IPS-15b (cell line): Measurements from ENCODE around the gene ABCC10.
"Not testable (repeated sequence)": the region's sequence is repeated elsewhere in the genome, so short reads cannot be mapped to it uniquely, and the experiment has no call there.

ENCODE experiments used
- H3K27me3 ChIP-seq: one replicate; pipeline ENCODE4 v1.6.1; 2013; ENCODE audit warnings: low read length; ENCODE audit not compliant: control insufficient read depth, insufficient read depth
- H3K36me3 ChIP-seq: one replicate; pipeline ENCODE4 v1.6.1; 2013; ENCODE audit warnings: low read length; ENCODE audit not compliant: control insufficient read depth, insufficient read depth
- H3K4me1 ChIP-seq: one replicate; pipeline ENCODE4 v1.6.1; 2013; ENCODE audit warnings: mild to moderate bottlenecking, low read length; ENCODE audit not compliant: control insufficient read depth, insufficient read depth
- H3K4me3 ChIP-seq: one replicate; pipeline ENCODE4 v1.5.1; 2013; ENCODE audit warnings: low read depth, low read length
- H3K9ac ChIP-seq: one replicate; pipeline ENCODE4 v1.6.1; 2013; ENCODE audit warnings: low read depth, mild to moderate bottlenecking, low read length
- H3K9me3 ChIP-seq: one replicate; pipeline ENCODE4 v1.6.1; 2013; ENCODE audit warnings: mild to moderate bottlenecking, low read length; ENCODE audit not compliant: control insufficient read depth, insufficient read depth

The ABCC10 gene

GRCh38 chr6:43451939-43452338, 24.6 kb downstream of the ABCC10 start:
- H3K36me3 ChIP-seq = peaks cover 31% of the 10 kb centered on the region
- H3K9me3 ChIP-seq = no peaks in the 10 kb centered on the region
- peaks cover 14% of the 10 kb centered on the region for H3K27me3 ChIP-seq
- no peak overlapping the region for H3K9ac ChIP-seq
- H3K4me3 ChIP-seq = no peak overlapping the region
- H3K4me1 ChIP-seq = peaks cover 2% of the 10 kb centered on the region

GRCh38 chr6:43452896-43453295, 25.6 kb downstream of the ABCC10 start:
- Histone ChIP-seq H3K36me3 (peaks cover 22% of the 10 kb centered on the region), H3K4me3 (no peak overlapping the region), H3K27me3 (peaks cover 14% of the 10 kb centered on the region), H3K9me3 (no peaks in the 10 kb centered on the region), H3K9ac (no peak overlapping the region), H3K4me1 (peaks cover 2% of the 10 kb centered on the region)

GRCh38 chr6:43453831-43454230, 26.5 kb downstream of the ABCC10 start:
- Histone ChIP-seq H3K9ac (no peak overlapping the region), H3K4me3 (no peak overlapping the region), H3K4me1 (peaks cover 2% of the 10 kb centered on the region), H3K36me3 (peaks cover 19% of the 10 kb centered on the region), H3K27me3 (peaks cover 14% of the 10 kb centered on the region), H3K9me3 (no peaks in the 10 kb centered on the region)

GRCh38 chr6:43454290-43454695, 27.0 kb downstream of the ABCC10 start:
- Histone ChIP-seq H3K27me3 (peaks cover 14% of the 10 kb centered on the region), H3K36me3 (peaks cover 17% of the 10 kb centered on the region), H3K9me3 (no peaks in the 10 kb centered on the region), H3K9ac (no peak overlapping the region), H3K4me3 (peak overlapping the region; percentile 74), H3K4me1 (peaks cover 2% of the 10 kb centered on the region)

- H3K4me3 ChIP-seq = peak overlapping the region; percentile 74
Observed at GRCh38 chr6:43454696-43455530, 27.6 kb downstream of the ABCC10 start.

GRCh38 chr6:43455531-43456428, 28.4 kb downstream of the ABCC10 start, which contains the start of gene DLK2:
Gene DLK2, minus strand, starts transcription at chr6:43455548. Its CDS starts 723 bp downstream, at chr6:43454825.
- peak within 1 kb of the TSS; percentile 74 for H3K4me3 ChIP-seq
- no peak within 1 kb of the TSS for H3K9ac ChIP-seq
- H3K36me3 ChIP-seq = peaks cover 3% of the 10 kb centered on the region
- H3K4me1 ChIP-seq = peaks cover 2% of the 10 kb centered on the region
- no peaks in the 10 kb centered on the region for H3K9me3 ChIP-seq
- H3K27me3 ChIP-seq = peaks cover 14% of the 10 kb centered on the region

More at GRCh38 chr6:43454696-43455530, 27.6 kb downstream of the ABCC10 start:
- Histone ChIP-seq H3K4me1 (peaks cover 2% of the 10 kb centered on the region), H3K36me3 (peaks cover 12% of the 10 kb centered on the region), H3K9me3 (no peaks in the 10 kb centered on the region), H3K9ac (no peak overlapping the region), H3K27me3 (peaks cover 14% of the 10 kb centered on the region)

GRCh38 chr6:43457643-43458042, 30.3 kb downstream of the ABCC10 start:
- H3K4me1 ChIP-seq = peaks cover 2% of the 10 kb centered on the region
- H3K36me3 ChIP-seq = no peaks in the 10 kb centered on the region
- no peaks in the 10 kb centered on the region for H3K9me3 ChIP-seq
- H3K9ac ChIP-seq = no peak overlapping the region
- H3K4me3 ChIP-seq = no peak overlapping the region
- peaks cover 14% of the 10 kb centered on the region for H3K27me3 ChIP-seq

GRCh38 chr6:43458154-43458553, 30.8 kb downstream of the ABCC10 start:
- H3K4me3 ChIP-seq = not testable (repeated sequence)

GRCh38 chr6:43459535-43459934, 32.2 kb downstream of the ABCC10 start:
- no peak overlapping the region for H3K9ac ChIP-seq
- H3K4me3 ChIP-seq = no peak overlapping the region
- H3K4me1 ChIP-seq = peaks cover 2% of the 10 kb centered on the region
- H3K27me3 ChIP-seq = peaks cover 14% of the 10 kb centered on the region
- no peaks in the 10 kb centered on the region for H3K9me3 ChIP-seq
- no peaks in the 10 kb centered on the region for H3K36me3 ChIP-seq

More at GRCh38 chr6:43458154-43458553, 30.8 kb downstream of the ABCC10 start:
- not testable (repeated sequence) for H3K36me3 ChIP-seq, H3K4me1 ChIP-seq, H3K9me3 ChIP-seq, H3K9ac ChIP-seq
- H3K27me3 ChIP-seq = peaks cover 14% of the 10 kb centered on the region

GRCh38 chr6:43460032-43460431, 32.7 kb downstream of the ABCC10 start:
- H3K4me3 ChIP-seq = no peak overlapping the region
- H3K9ac ChIP-seq = no peak overlapping the region
- H3K36me3 ChIP-seq = no peaks in the 10 kb centered on the region
- peaks cover 2% of the 10 kb centered on the region for H3K4me1 ChIP-seq
- peaks cover 14% of the 10 kb centered on the region for H3K27me3 ChIP-seq
- H3K9me3 ChIP-seq = no peaks in the 10 kb centered on the region

- no peaks in the 10 kb centered on the region for H3K36me3 ChIP-seq
- no peak overlapping the region for H3K4me3 ChIP-seq
- H3K4me1 ChIP-seq = no peaks in the 10 kb centered on the region
Observed at GRCh38 chr6:43461936-43462335, 34.6 kb downstream of the ABCC10 start.

More at GRCh38 chr6:43461936-43462335, 34.6 kb downstream of the ABCC10 start:
- H3K9me3 ChIP-seq = no peaks in the 10 kb centered on the region
- no peaks in the 10 kb centered on the region for H3K27me3 ChIP-seq
- no peak overlapping the region for H3K9ac ChIP-seq
